Measurements from ENCODE around the gene NTHL1.

DNA sequence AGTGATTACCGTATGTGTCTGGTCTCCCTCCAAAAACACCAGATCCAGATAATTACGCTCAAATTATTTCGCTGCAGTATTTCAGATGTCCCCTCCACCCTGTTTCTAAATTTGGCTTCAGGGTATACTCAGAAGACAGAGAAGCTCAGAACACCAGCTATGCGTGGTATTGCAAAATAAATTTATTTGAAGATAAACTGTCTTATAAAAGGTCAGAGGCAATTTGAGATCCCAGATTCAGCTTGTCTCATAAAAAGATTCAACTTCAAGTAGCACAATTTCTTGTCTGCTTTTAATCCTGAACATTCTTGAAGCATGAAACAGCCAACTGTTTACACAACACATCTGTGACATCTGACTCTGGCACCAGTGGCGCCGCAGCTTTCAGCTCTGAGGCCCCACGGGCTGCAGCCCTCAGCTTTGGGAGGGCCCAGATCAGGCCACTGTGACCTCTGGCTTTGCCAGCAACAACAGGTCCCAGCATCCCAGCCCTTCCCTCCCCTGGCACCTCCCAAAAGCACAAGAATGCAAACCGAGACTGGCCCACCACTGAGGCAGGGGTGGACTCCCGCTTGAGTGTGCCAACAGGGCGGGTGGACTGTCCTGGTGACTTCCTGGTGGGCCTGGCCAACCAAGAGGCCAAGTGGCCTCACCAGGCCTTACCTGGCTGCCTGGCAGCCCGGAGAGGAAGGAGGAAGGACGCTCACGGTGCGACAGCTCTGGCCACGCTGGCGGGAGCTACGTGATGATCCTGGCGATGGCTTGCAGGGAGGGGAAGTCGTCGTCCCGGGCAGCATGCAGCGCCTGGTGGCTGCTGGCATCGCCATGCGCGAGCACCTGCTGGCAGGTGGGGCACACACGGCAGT, 49.9 kb downstream of the NTHL1 start:
- TF ChIP-seq EZH2 (IDR thresholded peaks at IDR 0.05; ENCODE audit: insufficient read depth, low read length): no peak
- TF ChIP-seq, protein P1, sequence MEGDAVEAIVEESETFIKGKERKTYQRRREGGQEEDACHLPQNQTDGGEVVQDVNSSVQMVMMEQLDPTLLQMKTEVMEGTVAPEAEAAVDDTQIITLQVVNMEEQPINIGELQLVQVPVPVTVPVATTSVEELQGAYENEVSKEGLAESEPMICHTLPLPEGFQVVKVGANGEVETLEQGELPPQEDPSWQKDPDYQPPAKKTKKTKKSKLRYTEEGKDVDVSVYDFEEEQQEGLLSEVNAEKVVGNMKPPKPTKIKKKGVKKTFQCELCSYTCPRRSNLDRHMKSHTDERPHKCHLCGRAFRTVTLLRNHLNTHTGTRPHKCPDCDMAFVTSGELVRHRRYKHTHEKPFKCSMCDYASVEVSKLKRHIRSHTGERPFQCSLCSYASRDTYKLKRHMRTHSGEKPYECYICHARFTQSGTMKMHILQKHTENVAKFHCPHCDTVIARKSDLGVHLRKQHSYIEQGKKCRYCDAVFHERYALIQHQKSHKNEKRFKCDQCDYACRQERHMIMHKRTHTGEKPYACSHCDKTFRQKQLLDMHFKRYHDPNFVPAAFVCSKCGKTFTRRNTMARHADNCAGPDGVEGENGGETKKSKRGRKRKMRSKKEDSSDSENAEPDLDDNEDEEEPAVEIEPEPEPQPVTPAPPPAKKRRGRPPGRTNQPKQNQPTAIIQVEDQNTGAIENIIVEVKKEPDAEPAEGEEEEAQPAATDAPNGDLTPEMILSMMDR (IDR thresholded peaks at IDR 0.05; ENCODE audit: insufficient read depth, low read depth, low read length): no peak

All from astrocyte (in vitro differentiated cells and primary cell).